A549 (cell line): Measurements from ENCODE around the gene MSMP. TPM values are rescaled to one million over a fixed set of nuclear protein-coding genes. Genes with fewer than 3 reads are reported as not detected.

Source experiments
- ATAC-seq, 2 experiments: fragments of 200-7000 bp in 1 of 2; fragments of >200 bp in 1 of 2; cut with Nextera tagmentation in 1 of 2; cut with Tn5 transposase in 1 of 2; 3 replicates each; pipeline versions ENCODE4 v1.8.0 to v1.9.1; 2018 to 2020; ENCODE audit warnings: mild to moderate bottlenecking in 1 of 2, moderate library complexity in 1 of 2
- CTCF ChIA-PET: fragments of 300-600 bp; sonication (Branson Sonifier 250); formaldehyde crosslinking; extraction: SDS; loops from one replicate; lab custom pipeline; 2021; ENCODE audit warnings: antibody characterized with exemption, inconsistent platforms; lab: Yijun Ruan, JAX
- POLR2A ChIA-PET: fragments of 350-600 bp; formaldehyde crosslinking; extraction: SDS; loops from one replicate; lab custom pipeline; 2021; ENCODE audit warnings: antibody characterized with exemption, inconsistent platforms; lab: Yijun Ruan, JAX
- DNase-seq, 2 experiments: peaks; one replicate each; pipeline versions ENCODE4 v3.0.0 to v3.0.0-alpha.2; 2011 to 2016; ENCODE audit warnings: low read depth in 1 of 2, low spot score in 1 of 2
- FAIRE-seq: peaks from 2 replicates; lab custom pipeline; 2011; peaks lifted over from hg19 to GRCh38; lab: Jason Lieb, UNC
- H3K27ac ChIP-seq, 2 experiments: fragments of >200 bp; sonication (Bioruptor Twin); formaldehyde crosslinking; 3 replicates each; pipeline ENCODE4 v1.5.1; 2016 to 2017
- H3K4me1 ChIP-seq: fragments of >200 bp; sonication (Bioruptor Twin); formaldehyde crosslinking; 3 replicates; pipeline ENCODE4 v1.6.1; 2016
- H3K4me2 ChIP-seq: fragments of >200 bp; sonication (Bioruptor Twin); formaldehyde crosslinking; 3 replicates; pipeline ENCODE4 v1.6.1; 2016
- H3K4me3 ChIP-seq: fragments of >200 bp; sonication (Bioruptor Twin); formaldehyde crosslinking; 3 replicates; pipeline ENCODE4 v1.5.1; 2016
- H3K9me3 ChIP-seq: fragments of >200 bp; sonication (Bioruptor Twin); formaldehyde crosslinking; 3 replicates; pipeline ENCODE4 v1.6.1; 2016
- ATOH8 ChIP-seq: fragments of 250-450 bp; sonication (Bioruptor Pico); IDR thresholded peaks from 2 replicates; pipeline ENCODE4 v1.5.0; 2020; ENCODE audit warnings: low read depth, mild to moderate bottlenecking, moderate library complexity
- BCL3 ChIP-seq: fragments of >200 bp; sonication (Bioruptor Twin); formaldehyde crosslinking; IDR thresholded peaks from 3 replicates; pipeline ENCODE4 v1.6.1; 2016
- CHD2 ChIP-seq: fragments of 150-350 bp; IDR thresholded peaks from 2 replicates; pipeline ENCODE4 v1.6.1; 2014; ENCODE audit warnings: low read length; ENCODE audit not compliant: partially characterized antibody
- CHD4 ChIP-seq: fragments of 200-600 bp; sonication (generic); IDR thresholded peaks from 2 replicates; pipeline ENCODE4 v1.6.1; 2016; ENCODE audit warnings: antibody characterized with exemption, mild to moderate bottlenecking, borderline replicate concordance
- EHMT2 ChIP-seq: fragments of 200-600 bp; sonication (generic); IDR thresholded peaks from 2 replicates; pipeline ENCODE4 v1.6.1; 2016; ENCODE audit warnings: antibody characterized with exemption, low read depth, mild to moderate bottlenecking, moderate library complexity
- ELK1 ChIP-seq: fragments of 150-350 bp; IDR thresholded peaks from 2 replicates; pipeline ENCODE4 v1.6.1; 2014; ENCODE audit warnings: low read depth, mild to moderate bottlenecking, low read length
- EP300 ChIP-seq, 2 experiments: fragments of >200 bp; sonication (Bioruptor Twin); formaldehyde crosslinking; IDR thresholded peaks; 2 replicates in 1 of 2; 3 replicates in 1 of 2; pipeline ENCODE4 v1.6.1; 2016 to 2017
- ESRRA ChIP-seq: fragments of 150-350 bp; IDR thresholded peaks from 2 replicates; pipeline ENCODE4 v1.6.1; 2014; ENCODE audit warnings: mild to moderate bottlenecking, low read length, borderline replicate concordance
- FOXS1 ChIP-seq: fragments of 250-450 bp; sonication (Bioruptor Pico); IDR thresholded peaks from 2 replicates; pipeline ENCODE4 v1.5.0; 2020; ENCODE audit warnings: mild to moderate bottlenecking, moderate library complexity
- HDAC2 ChIP-seq: fragments of 200-600 bp; sonication (generic); IDR thresholded peaks from 2 replicates; pipeline ENCODE4 v1.6.1; 2016
- HES2 ChIP-seq: fragments of >200 bp; sonication (Bioruptor Twin); formaldehyde crosslinking; IDR thresholded peaks from 2 replicates; pipeline ENCODE4 v1.6.1; 2016
- HOXA7 ChIP-seq: fragments of 250-450 bp; sonication (Bioruptor Pico); IDR thresholded peaks from 2 replicates; pipeline ENCODE4 v1.5.0; 2020; ENCODE audit warnings: mild to moderate bottlenecking, moderate library complexity
- HOXB5 ChIP-seq: fragments of 250-450 bp; sonication (Bioruptor Pico); IDR thresholded peaks from 2 replicates; pipeline ENCODE4 v1.5.0; 2020; ENCODE audit warnings: mild to moderate bottlenecking, moderate library complexity
- JUN ChIP-seq, 2 experiments: fragments of >200 bp; sonication (Bioruptor Twin); formaldehyde crosslinking; IDR thresholded peaks; 2 replicates in 1 of 2; 3 replicates in 1 of 2; pipeline ENCODE4 v1.6.1; 2016 to 2017
- KDM5A ChIP-seq: fragments of 200-600 bp; sonication (generic); IDR thresholded peaks from 2 replicates; pipeline ENCODE4 v1.6.1; 2016; ENCODE audit warnings: antibody characterized with exemption, mild to moderate bottlenecking
- MAZ ChIP-seq: fragments of 150-350 bp; IDR thresholded peaks from 2 replicates; pipeline ENCODE4 v1.6.1; 2014; ENCODE audit warnings: antibody characterized with exemption, low read depth, low read length, borderline replicate concordance
- NFE2L2 ChIP-seq: fragments of 150-350 bp; conservative IDR thresholded peaks from 2 replicates; pipeline ENCODE4 v1.6.1; 2014; ENCODE audit warnings: low read length
- PBX3 ChIP-seq: IDR thresholded peaks from 2 replicates; pipeline ENCODE4 v1.6.1; 2012
- RCOR1 ChIP-seq: fragments of 150-350 bp; IDR thresholded peaks from 2 replicates; pipeline ENCODE4 v1.6.1; 2014; ENCODE audit warnings: antibody characterized with exemption, low read length, low read depth
- SMC3 ChIP-seq: fragments of >200 bp; sonication (Bioruptor Twin); formaldehyde crosslinking; IDR thresholded peaks from 3 replicates; pipeline ENCODE4 v1.6.1; 2018; ENCODE audit warnings: inconsistent platforms
- TFCP2L1 ChIP-seq: fragments of 250-450 bp; sonication (Bioruptor Pico); IDR thresholded peaks from 2 replicates; pipeline ENCODE4 v1.5.0; 2021; ENCODE audit warnings: mild to moderate bottlenecking
- USF2 ChIP-seq: fragments of 450-650 bp; IDR thresholded peaks from 2 replicates; pipeline ENCODE4 v1.6.1; 2014; ENCODE audit warnings: antibody characterized with exemption
- ZSCAN20 ChIP-seq: fragments of 250-450 bp; sonication (Bioruptor Pico); IDR thresholded peaks from 2 replicates; pipeline ENCODE4 v1.8.0; 2022; ENCODE audit warnings: mild to moderate bottlenecking, moderate library complexity
- WGBS: methylation state at CpG from one replicate; pipeline ENCODE4 v1.1.6; 2017; ENCODE audit errors: missing lambda C conversion rate; 5-methylcytosine and 5-hydroxymethylcytosine counted together
- polyA plus RNA-seq, 4 experiments: library from polyadenylated mRNA; depleted of rRNA in 3 of 4; stranded (reverse); fragments of >200 nt; fragmentation: RNase III in 1 of 4; extraction: RNeasy Plus Mini Kit Qiagen cat#74134 plus additional on column Dnase treatment in 1 of 4; gene quantifications; 2 replicates in 3 of 4; 3 replicates in 1 of 4; pipeline ENCODE4 v1.2.3, GENCODE V29; 2011 to 2017
- TF ChIP-seq, protein P1 (sequence below): IDR thresholded peaks from 2 replicates; pipeline ENCODE4 v1.6.1; 2012; ENCODE audit warnings: low read depth, borderline replicate concordance

Gene MSMP
- polyA plus RNA-seq, 2 of the 4 experiments (the other 2 are of a cell fraction), result not detected

- no peak overlapping the region for H3K27ac ChIP-seq
- H3K9me3 ChIP-seq, result no peaks in the 10 kb centered on the region
- H3K4me2 ChIP-seq, result no peak overlapping the region
- WGBS, result 95% methylated on average over 4 of the region's 4 CpGs
- ATAC-seq, result no peak
- no peak for DNase-seq
- FAIRE-seq, result no peak
- POLR2A ChIA-PET, result no interaction called here
- no peaks in the 10 kb centered on the region for H3K4me1 ChIP-seq
- H3K4me3 ChIP-seq, result no peak overlapping the region
- no peak for TF ChIP-seq EHMT2
- TF ChIP-seq RCOR1, result no peak
- no peak for TF ChIP-seq HOXA7 (CRISPR knock-in tag)
- TF ChIP-seq NFE2L2, result no peak
- no peak for TF ChIP-seq HDAC2
- TF ChIP-seq USF2, result no peak
- no peak for TF ChIP-seq ZSCAN20 (CRISPR knock-in tag)
- TF ChIP-seq EP300 (IDR thresholded peaks at IDR 0.05), result no peak
- TF ChIP-seq CHD2, result no peak
- no peak for TF ChIP-seq KDM5A
- TF ChIP-seq ATOH8 (CRISPR knock-in tag), result no peak
- no peak for TF ChIP-seq ESRRA
- TF ChIP-seq HOXB5, result no peak
- no peak for TF ChIP-seq MAZ
- no peak for TF ChIP-seq HES2
- no peak for TF ChIP-seq CHD4
- TF ChIP-seq SMC3, result no peak
- CTCF ChIA-PET, result interaction anchor here (1.5 to 32.5 kb wide), 3 partner anchors 4 to 28 kb away, joined by 4 to 758 read pairs (median 758); partner anchors contain the start of genes CREB3, TLN1 and TPM2
These were observed 45.9 kb downstream of the MSMP start for GRCh38 chr9:35708146-35708545.

- H3K27ac ChIP-seq, result no peak overlapping the region
- H3K4me3 ChIP-seq, result no peak overlapping the region
- no peak for DNase-seq
- no peaks in the 10 kb centered on the region for H3K4me1 ChIP-seq
- H3K4me2 ChIP-seq, result no peak overlapping the region
- TF ChIP-seq USF2, result no peak
- TF ChIP-seq TFCP2L1 (CRISPR knock-in tag), result no peak
- TF ChIP-seq FOXS1, result no peak
- TF ChIP-seq CHD2, result no peak
- no peak for TF ChIP-seq BCL3
- no peak for TF ChIP-seq PBX3
- TF ChIP-seq ELK1, result no peak
- no peak for TF ChIP-seq JUN (IDR thresholded peaks at IDR 0.05)
- TF ChIP-seq, protein P1, sequence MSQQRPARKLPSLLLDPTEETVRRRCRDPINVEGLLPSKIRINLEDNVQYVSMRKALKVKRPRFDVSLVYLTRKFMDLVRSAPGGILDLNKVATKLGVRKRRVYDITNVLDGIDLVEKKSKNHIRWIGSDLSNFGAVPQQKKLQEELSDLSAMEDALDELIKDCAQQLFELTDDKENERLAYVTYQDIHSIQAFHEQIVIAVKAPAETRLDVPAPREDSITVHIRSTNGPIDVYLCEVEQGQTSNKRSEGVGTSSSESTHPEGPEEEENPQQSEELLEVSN, result no peak
- H3K9me3 ChIP-seq, result no peaks in the 10 kb centered on the region
- no peak for FAIRE-seq
- POLR2A ChIA-PET, result interaction anchor here (1.5 kb wide), 1 partner anchor 11 kb away, joined by 4 read pairs; no protein-coding TSS in a partner anchor
- ATAC-seq, result no peak
- CTCF ChIA-PET, result interaction anchor here (1.2 to 32.5 kb wide), 5 partner anchors 3 to 590 kb away, joined by 3 to 758 read pairs (median 16); partner anchors contain the start of genes CCDC107, CREB3, RMRP and TLN1
- WGBS, result 89% methylated on average over 9 of the region's 10 CpGs
These were observed 47.1 kb downstream of the MSMP start for GRCh38 chr9:35706951-35707350.
